ENCODE measurements around the gene GAST. TPM values are rescaled to one million over a fixed set of nuclear protein-coding genes. Genes with fewer than 3 reads are reported as not detected.

The GAST gene
- total and polyA plus RNA-seq, 9 of the 15 experiments (the other 6 are each of a cell fraction or from before 2014, with no cell fraction given) = not detected

GRCh38 chr17:41678411-41678906 is 33.7 kb upstream of the GAST start (continued):
- TF ChIP-seq CHD7 (IDR thresholded peaks at IDR 0.05; ENCODE audit: low read depth, low read length) (no peak), SNIP1 (IDR thresholded peaks at IDR 0.05; ENCODE audit: low read depth) (no peak; the same call in 1 of the 2 replicates), SIN3B (IDR thresholded peaks at IDR 0.05; ENCODE audit: low read depth) (no peak), ZNF253 (CRISPR knock-in tag; conservative IDR thresholded peaks at IDR 0.05) (peak; percentile 98), EP400 (IDR thresholded peaks at IDR 0.05) (peak; percentile 56; the same call in 1 of the 2 replicates), ZNF311 (CRISPR knock-in tag; IDR thresholded peaks at IDR 0.05) (no peak), GMEB1 (CRISPR knock-in tag; IDR thresholded peaks at IDR 0.05) (no peak), PKNOX1 (IDR thresholded peaks at IDR 0.05) (no peak)
- TF ChIP-seq, protein P1, sequence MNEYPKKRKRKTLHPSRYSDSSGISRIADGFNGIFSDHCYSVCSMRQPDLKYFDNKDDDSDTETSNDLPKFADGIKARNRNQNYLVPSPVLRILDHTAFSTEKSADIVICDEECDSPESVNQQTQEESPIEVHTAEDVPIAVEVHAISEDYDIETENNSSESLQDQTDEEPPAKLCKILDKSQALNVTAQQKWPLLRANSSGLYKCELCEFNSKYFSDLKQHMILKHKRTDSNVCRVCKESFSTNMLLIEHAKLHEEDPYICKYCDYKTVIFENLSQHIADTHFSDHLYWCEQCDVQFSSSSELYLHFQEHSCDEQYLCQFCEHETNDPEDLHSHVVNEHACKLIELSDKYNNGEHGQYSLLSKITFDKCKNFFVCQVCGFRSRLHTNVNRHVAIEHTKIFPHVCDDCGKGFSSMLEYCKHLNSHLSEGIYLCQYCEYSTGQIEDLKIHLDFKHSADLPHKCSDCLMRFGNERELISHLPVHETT (CRISPR knock-in tag; conservative IDR thresholded peaks at IDR 0.05 in 1 of 2, IDR thresholded peaks at IDR 0.05 in 1 of 2) = peak in 1 of 2 experiments; percentile 74; a peak in 1 of 4 replicates
- TF ChIP-seq, protein P2, sequence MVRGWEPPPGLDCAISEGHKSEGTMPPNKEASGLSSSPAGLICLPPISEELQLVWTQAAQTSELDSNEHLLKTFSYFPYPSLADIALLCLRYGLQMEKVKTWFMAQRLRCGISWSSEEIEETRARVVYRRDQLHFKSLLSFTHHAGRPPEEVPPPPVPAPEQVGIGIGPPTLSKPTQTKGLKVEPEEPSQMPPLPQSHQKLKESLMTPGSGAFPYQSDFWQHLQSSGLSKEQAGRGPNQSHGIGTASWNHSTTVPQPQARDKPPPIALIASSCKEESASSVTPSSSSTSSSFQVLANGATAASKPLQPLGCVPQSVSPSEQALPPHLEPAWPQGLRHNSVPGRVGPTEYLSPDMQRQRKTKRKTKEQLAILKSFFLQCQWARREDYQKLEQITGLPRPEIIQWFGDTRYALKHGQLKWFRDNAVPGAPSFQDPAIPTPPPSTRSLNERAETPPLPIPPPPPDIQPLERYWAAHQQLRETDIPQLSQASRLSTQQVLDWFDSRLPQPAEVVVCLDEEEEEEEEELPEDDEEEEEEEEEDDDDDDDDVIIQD (CRISPR knock-in tag; IDR thresholded peaks at IDR 0.05) = no peak
